ENCODE measurements around the gene PHTF1.

- TF ChIP-seq CTCF (conservative IDR thresholded peaks at IDR 0.05 in 1 of 2, IDR thresholded peaks at IDR 0.05 in 1 of 2; ENCODE audit: extremely low read depth in 1 of 2, insufficient read depth in 1 of 2, low read depth in 1 of 2, low read length in 2 of 2) (no peak), EZH2 (IDR thresholded peaks at IDR 0.05; ENCODE audit: borderline replicate concordance, low read length) (no peak)
These were observed 504 bp downstream of the PHTF1 start for GRCh38 chr1:113758631-113759332.

All from mammary epithelial cell (primary cell).